Neuronal stem cell (in vitro differentiated cells): Measurements from ENCODE around the gene CDH15.

Experiments used
- DNase-seq: peaks from one replicate; pipeline ENCODE4 v3.0.0-alpha.2; 2013; ENCODE audit warnings: low spot score
- H2AFZ ChIP-seq: one replicate; pipeline ENCODE4 v1.6.1; 2013; ENCODE audit warnings: mild to moderate bottlenecking, low read length, inconsistent platforms
- H2AK5ac ChIP-seq: 2 replicates; pipeline ENCODE4 v1.6.1; 2013; ENCODE audit warnings: low read depth, mild to moderate bottlenecking, inconsistent platforms, low read length, moderate library complexity, mixed read lengths
- H2BK120ac ChIP-seq: 2 replicates; pipeline ENCODE4 v1.6.1; 2013; ENCODE audit warnings: low read depth, mild to moderate bottlenecking, inconsistent platforms, low read length, moderate library complexity, mixed read lengths
- H2BK12ac ChIP-seq: one replicate; pipeline ENCODE4 v1.6.1; 2013; ENCODE audit warnings: low read length, inconsistent platforms
- H2BK15ac ChIP-seq: 2 replicates; pipeline ENCODE4 v1.6.1; 2013; ENCODE audit warnings: mild to moderate bottlenecking, low read length, inconsistent platforms, mixed read lengths
- H2BK5ac ChIP-seq: one replicate; pipeline ENCODE4 v1.6.1; 2013; ENCODE audit warnings: inconsistent platforms, mild to moderate bottlenecking, low read length, moderate library complexity
- H3K14ac ChIP-seq: one replicate; pipeline ENCODE4 v1.6.1; 2013; ENCODE audit warnings: low read length, inconsistent platforms
- H3K18ac ChIP-seq: 2 replicates; pipeline ENCODE4 v1.6.1; 2013; ENCODE audit warnings: low read length, inconsistent platforms
- H3K23ac ChIP-seq: 2 replicates; pipeline ENCODE4 v1.6.1; 2013; ENCODE audit warnings: low read depth, mild to moderate bottlenecking, mixed read lengths, low read length, inconsistent platforms; ENCODE audit not compliant: poor library complexity
- H3K27ac ChIP-seq: replicated peaks from 3 replicates; pipeline ENCODE4 v1.5.1; 2013; ENCODE audit warnings: low read length, inconsistent platforms
- H3K27me3 ChIP-seq, 3 experiments: 2 replicates each; pipeline ENCODE4 v1.6.1; 2013; ENCODE audit warnings: low read length in 3 of 3, mild to moderate bottlenecking in 2 of 3, inconsistent platforms in 1 of 3, low read depth in 1 of 3, mixed read lengths in 1 of 3, moderate library complexity in 1 of 3; ENCODE audit not compliant: control insufficient read depth in 3 of 3, insufficient read depth in 3 of 3
- H3K36me3 ChIP-seq, 2 donors: replicated peaks in 1 of 2; 2 replicates each; pipeline ENCODE4 v1.6.1; 2013; ENCODE audit warnings: low read length in 2 of 2; ENCODE audit not compliant: control insufficient read depth in 2 of 2, insufficient read depth in 2 of 2
- H3K4ac ChIP-seq: 2 replicates; pipeline ENCODE4 v1.6.1; 2013; ENCODE audit warnings: inconsistent platforms, mild to moderate bottlenecking, low read length, moderate library complexity
- H3K4me1 ChIP-seq, 2 donors: 1 replicate in 1 of 2; 2 replicates in 1 of 2; pipeline ENCODE4 v1.6.1; 2013; ENCODE audit warnings: low read length in 2 of 2, low read depth in 1 of 2; ENCODE audit not compliant: control insufficient read depth in 2 of 2, insufficient read depth in 1 of 2
- H3K4me2 ChIP-seq: one replicate; pipeline ENCODE4 v1.6.1; 2013; ENCODE audit warnings: mild to moderate bottlenecking, low read length, inconsistent platforms; ENCODE audit not compliant: insufficient read depth, poor library complexity, severe bottlenecking
- H3K4me3 ChIP-seq, 2 donors: 2 replicates each; pipeline ENCODE4 v1.5.1; 2013; ENCODE audit warnings: low read length in 2 of 2, mild to moderate bottlenecking in 2 of 2, inconsistent platforms in 1 of 2, moderate library complexity in 1 of 2
- H3K79me1 ChIP-seq: one replicate; pipeline ENCODE4 v1.6.1; 2013; ENCODE audit warnings: low read depth, mild to moderate bottlenecking, inconsistent platforms, low read length, moderate library complexity
- H3K9ac ChIP-seq: one replicate; pipeline ENCODE4 v1.6.1; 2013; ENCODE audit warnings: mild to moderate bottlenecking, low read depth, low read length, inconsistent platforms; ENCODE audit not compliant: poor library complexity
- H3K9me3 ChIP-seq, 2 donors: replicated peaks in 1 of 2; 2 replicates each; pipeline versions ENCODE3 to v1.6.1; 2013; ENCODE audit warnings: low read length in 2 of 2, mild to moderate bottlenecking in 2 of 2, inconsistent platforms in 1 of 2, low read depth in 1 of 2, mixed read lengths in 1 of 2, moderate library complexity in 1 of 2; ENCODE audit not compliant: control insufficient read depth in 2 of 2, insufficient read depth in 1 of 2
- H4K8ac ChIP-seq: one replicate; pipeline ENCODE4 v1.6.1; 2013; ENCODE audit warnings: low read depth, mild to moderate bottlenecking, inconsistent platforms, low read length, moderate library complexity
- H4K91ac ChIP-seq: one replicate; pipeline ENCODE4 v1.6.1; 2013; ENCODE audit warnings: low read length, low read depth, mild to moderate bottlenecking, inconsistent platforms; ENCODE audit not compliant: poor library complexity
- WGBS, 2 donors: extraction: QIAGEN DNeasy Blood & Tissue Kit; methylation state at CpG; one replicate each; pipeline ENCODE4 v1.1.7; 2013; ENCODE audit warnings: missing lambda C conversion rate in 2 of 2, mixed read lengths in 1 of 2; ENCODE audit not compliant: insufficient read length in 2 of 2, insufficient replicate concordance in 1 of 2; ENCODE audit errors: extremely low coverage in 2 of 2; 5-methylcytosine and 5-hydroxymethylcytosine counted together

Gene CDH15

GRCh38 chr16:89207993-89208392 is 36.4 kb downstream of the CDH15 start:
- peaks cover 0 to 10% (median 7%) of the 10 kb centered on the region in 3 experiments for H3K27me3 ChIP-seq
- no peak overlapping the region for H2AFZ ChIP-seq
- no peak overlapping the region for H2AK5ac ChIP-seq
- no peak overlapping the region for H3K4ac ChIP-seq
- no peak overlapping the region for H3K23ac ChIP-seq
- no peak overlapping the region for H3K18ac ChIP-seq
- H3K9me3 ChIP-seq = peaks cover under 1 to 2% of the 10 kb centered on the region in 2 donors
- no peak overlapping the region for H2BK5ac ChIP-seq
- no peak overlapping the region for H3K4me3 ChIP-seq
- no peak overlapping the region for H3K14ac ChIP-seq
- H4K91ac ChIP-seq = no peak overlapping the region
- no peak overlapping the region for H2BK15ac ChIP-seq
- no peak overlapping the region for H4K8ac ChIP-seq
- H3K9ac ChIP-seq = no peak overlapping the region
- no peaks in the 10 kb centered on the region for H3K36me3 ChIP-seq
- H2BK12ac ChIP-seq = no peak overlapping the region
- no peak for DNase-seq
- no peak overlapping the region for H3K4me2 ChIP-seq
- no peak overlapping the region for H3K27ac ChIP-seq
- no peaks in the 10 kb centered on the region for H3K4me1 ChIP-seq
- H3K79me1 ChIP-seq = no peaks in the 10 kb centered on the region
- no peak overlapping the region for H2BK120ac ChIP-seq
- WGBS, 2 donors = no CpG with 5 or more reads among the region's 4 CpGs

- no peaks in the 10 kb centered on the region for H3K9me3 ChIP-seq
- H2BK12ac ChIP-seq = no peak overlapping the region
- no CpG with 5 or more reads among the region's 15 CpGs for WGBS, 2 donors
Measured at GRCh38 chr16:89209522-89210044, 38.0 kb downstream of the CDH15 start.

GRCh38 chr16:89210165-89210903 is 38.8 kb downstream of the CDH15 start:
- H3K4me3 ChIP-seq = no peak overlapping the region
- H3K23ac ChIP-seq = no peak overlapping the region
- no peak overlapping the region for H2BK15ac ChIP-seq
- H3K79me1 ChIP-seq = no peaks in the 10 kb centered on the region
- no peak overlapping the region for H3K18ac ChIP-seq
- no peak overlapping the region for H3K27ac ChIP-seq
- H2AK5ac ChIP-seq = no peak overlapping the region
- no peak overlapping the region for H2BK120ac ChIP-seq
- no peak overlapping the region for H2AFZ ChIP-seq
- no peak overlapping the region for H2BK5ac ChIP-seq
- no peaks in the 10 kb centered on the region for H3K9me3 ChIP-seq
- H2BK12ac ChIP-seq = no peak overlapping the region
- no CpG with 5 or more reads among the region's 11 CpGs for WGBS, 2 donors
- no peak overlapping the region for H4K8ac ChIP-seq
- H3K36me3 ChIP-seq = no peaks in the 10 kb centered on the region
- H3K14ac ChIP-seq = no peak overlapping the region
- H3K9ac ChIP-seq = no peak overlapping the region
- DNase-seq = no peak
- no peak overlapping the region for H3K4me2 ChIP-seq
- peaks cover 0 to 5% (median 2%) of the 10 kb centered on the region in 3 experiments for H3K27me3 ChIP-seq
- no peak overlapping the region for H4K91ac ChIP-seq
- H3K4ac ChIP-seq = no peak overlapping the region
- no peaks in the 10 kb centered on the region for H3K4me1 ChIP-seq

More at GRCh38 chr16:89209522-89210044, 38.0 kb downstream of the CDH15 start:
- H2BK15ac ChIP-seq = no peak overlapping the region
- no peak overlapping the region for H3K4me2 ChIP-seq
- H4K91ac ChIP-seq = no peak overlapping the region
- H2AK5ac ChIP-seq = no peak overlapping the region
- H3K79me1 ChIP-seq = no peaks in the 10 kb centered on the region
- peak overlapping the region; percentile 63 for H3K9ac ChIP-seq
- H3K18ac ChIP-seq = no peak overlapping the region
- DNase-seq = no peak
- no peak overlapping the region for H2BK120ac ChIP-seq
- no peak overlapping the region for H2BK5ac ChIP-seq
- no peak overlapping the region for H4K8ac ChIP-seq
- no peak overlapping the region for H3K27ac ChIP-seq
- no peak overlapping the region for H3K4ac ChIP-seq
- no peak overlapping the region for H3K14ac ChIP-seq
- no peak overlapping the region for H3K23ac ChIP-seq
- H2AFZ ChIP-seq = no peak overlapping the region
- H3K4me1 ChIP-seq = no peaks in the 10 kb centered on the region
- no peaks in the 10 kb centered on the region for H3K36me3 ChIP-seq
- peaks cover 0 to 5% (median 2%) of the 10 kb centered on the region in 3 experiments for H3K27me3 ChIP-seq
- no peak overlapping the region for H3K4me3 ChIP-seq

GRCh38 chr16:89210904-89211515 is 39.5 kb downstream of the CDH15 start:
- H3K4me1 ChIP-seq = no peaks in the 10 kb centered on the region
- no peak overlapping the region for H3K4me2 ChIP-seq
- H3K9me3 ChIP-seq = no peaks in the 10 kb centered on the region
- peaks cover 0 to 5% (median 2%) of the 10 kb centered on the region in 3 experiments for H3K27me3 ChIP-seq
- H2BK5ac ChIP-seq = no peak overlapping the region
- H2BK12ac ChIP-seq = no peak overlapping the region
- H2AK5ac ChIP-seq = no peak overlapping the region
- peak overlapping the region; percentile 27 for H3K9ac ChIP-seq
- H2BK15ac ChIP-seq = no peak overlapping the region
- no peak overlapping the region for H2BK120ac ChIP-seq
- H4K91ac ChIP-seq = no peak overlapping the region
- H2AFZ ChIP-seq = no peak overlapping the region
- H3K23ac ChIP-seq = no peak overlapping the region
- no peak overlapping the region for H3K18ac ChIP-seq
- no peak overlapping the region for H3K4ac ChIP-seq
- H3K36me3 ChIP-seq = no peaks in the 10 kb centered on the region
- no peak for DNase-seq
- H3K79me1 ChIP-seq = no peaks in the 10 kb centered on the region
- WGBS, 2 donors = no CpG with 5 or more reads among the region's 15 CpGs
- H3K14ac ChIP-seq = no peak overlapping the region
- no peak overlapping the region for H3K27ac ChIP-seq
- H4K8ac ChIP-seq = no peak overlapping the region
- H3K4me3 ChIP-seq = no peak overlapping the region
